Bronchial epithelial cell (primary cell): ENCODE results near the gene LEPROT. TPM values are rescaled to one million over a fixed set of nuclear protein-coding genes. Genes with fewer than 3 reads are reported as not detected.
A peak's percentile ranks its signal among the peaks of the same experiment; 100 is the strongest.

Source experiments
- DNase-seq: peaks from one replicate; pipeline ENCODE4 v3.0.0-alpha.2; 2010; ENCODE audit warnings: low read depth
- FAIRE-seq: peaks from 2 replicates; lab custom pipeline; 2011; peaks lifted over from hg19 to GRCh38; lab: Jason Lieb, UNC
- H3K27me3 ChIP-seq: 2 replicates; pipeline ENCODE4 v1.5.1; 2011; ENCODE audit warnings: low read length; ENCODE audit not compliant: control insufficient read depth, insufficient read depth
- H3K36me3 ChIP-seq: 2 replicates; pipeline ENCODE4 v1.5.1; 2011; ENCODE audit warnings: low read length; ENCODE audit not compliant: control insufficient read depth, insufficient read depth
- H3K4me3 ChIP-seq: 2 replicates; pipeline ENCODE4 v1.5.1; 2011; ENCODE audit warnings: mild to moderate bottlenecking, low read depth, low read length, control low read depth
- CTCF ChIP-seq: IDR thresholded peaks from 2 replicates; pipeline ENCODE4 v1.5.1; 2011; ENCODE audit warnings: mild to moderate bottlenecking, moderate library complexity, low read length, control low read depth, inconsistent platforms; ENCODE audit not compliant: insufficient read depth, severe bottlenecking
- total RNA-seq: library from RNA; depleted of rRNA; stranded (reverse); fragments of >200 nt; gene quantifications from 2 replicates; pipeline ENCODE4 v1.2.1, GENCODE V29; 2014

The LEPROT gene
- total RNA-seq, 1 donor from 2014 or later, result 27.9 TPM

GRCh38 chr1:65421351-65422025 lies 1.0 kb downstream of the LEPROT start:
- FAIRE-seq (no peak), DNase-seq (no peak)
- peaks cover 1% of the 10 kb centered on the region for H3K36me3 ChIP-seq
- TF ChIP-seq CTCF, result no peak
- no peaks in the 10 kb centered on the region for H3K27me3 ChIP-seq
- peak overlapping the region; percentile 91 for H3K4me3 ChIP-seq

- Histone ChIP-seq H3K4me3 (no peak overlapping the region), H3K36me3 (peaks cover 3% of the 10 kb centered on the region), H3K27me3 (no peaks in the 10 kb centered on the region)
- TF ChIP-seq CTCF, result no peak
- peak; percentile 51 for DNase-seq
- no peak for FAIRE-seq
Observed at GRCh38 chr1:65422241-65423203, 2.1 kb downstream of the LEPROT start.

- H3K4me3 ChIP-seq, result no peak overlapping the region
- DNase-seq (peak; percentile 98), FAIRE-seq (no peak)
- peaks cover 4% of the 10 kb centered on the region for H3K36me3 ChIP-seq
- H3K27me3 ChIP-seq, result no peaks in the 10 kb centered on the region
- no peak for TF ChIP-seq CTCF
Observed at GRCh38 chr1:65423884-65424572, 3.6 kb downstream of the LEPROT start.

GRCh38 chr1:65424573-65424889 lies 4.1 kb downstream of the LEPROT start:
- FAIRE-seq (no peak), DNase-seq (no peak)
- TF ChIP-seq CTCF, result no peak
- no peak overlapping the region for H3K4me3 ChIP-seq
- H3K27me3 ChIP-seq, result no peaks in the 10 kb centered on the region
- H3K36me3 ChIP-seq, result peaks cover 6% of the 10 kb centered on the region

- TF ChIP-seq CTCF, result no peak
- peaks cover 6% of the 10 kb centered on the region for H3K36me3 ChIP-seq
- H3K4me3 ChIP-seq, result no peak overlapping the region
- no peaks in the 10 kb centered on the region for H3K27me3 ChIP-seq
- FAIRE-seq (no peak), DNase-seq (no peak)
Observed at GRCh38 chr1:65425006-65425405, 4.5 kb downstream of the LEPROT start.
